Activated CD4-positive, alpha-beta T cell treated with anti-CD3 and anti-CD28 coated beads, Interleukin-10, Interleukin-2, amounts not matched to agents 100 ng/mL and 50 ng/mL, durations not matched to agents 16 hours and 8 hours (primary cell): ENCODE measurements around the gene PLPP2.
"Not testable (repeated sequence)": the region's sequence is repeated elsewhere in the genome, so short reads cannot be mapped to it uniquely, and the experiment has no call there.

ENCODE experiments used
- DNase-seq: peaks from one replicate; pipeline ENCODE4 v3.0.0-alpha.2; 2020

PLPP2 gene

GRCh38 chr19:262125-262524 is 29.1 kb downstream of the PLPP2 start:
- DNase-seq, result peak; percentile 14

DNA sequence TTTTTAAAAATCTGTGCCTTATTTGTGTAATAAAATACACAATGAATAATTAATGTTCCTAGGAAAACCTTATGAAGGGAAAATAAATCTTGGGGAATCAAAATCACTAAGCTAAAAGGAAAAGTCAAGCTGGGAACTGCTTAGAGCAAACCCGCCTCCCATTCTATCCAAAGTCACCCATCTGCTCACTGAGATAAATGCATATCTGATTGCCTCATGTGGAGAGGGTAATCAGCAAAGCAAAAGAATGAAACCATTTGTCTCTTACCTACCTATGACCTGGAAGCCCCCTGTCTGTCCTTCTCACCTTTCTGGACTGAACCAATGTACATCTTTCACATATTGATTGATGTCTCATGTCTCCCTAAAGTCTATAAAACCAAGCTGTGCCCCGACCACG is 34.4 kb downstream of the PLPP2 start:
- DNase-seq, result not testable (repeated sequence)

DNA sequence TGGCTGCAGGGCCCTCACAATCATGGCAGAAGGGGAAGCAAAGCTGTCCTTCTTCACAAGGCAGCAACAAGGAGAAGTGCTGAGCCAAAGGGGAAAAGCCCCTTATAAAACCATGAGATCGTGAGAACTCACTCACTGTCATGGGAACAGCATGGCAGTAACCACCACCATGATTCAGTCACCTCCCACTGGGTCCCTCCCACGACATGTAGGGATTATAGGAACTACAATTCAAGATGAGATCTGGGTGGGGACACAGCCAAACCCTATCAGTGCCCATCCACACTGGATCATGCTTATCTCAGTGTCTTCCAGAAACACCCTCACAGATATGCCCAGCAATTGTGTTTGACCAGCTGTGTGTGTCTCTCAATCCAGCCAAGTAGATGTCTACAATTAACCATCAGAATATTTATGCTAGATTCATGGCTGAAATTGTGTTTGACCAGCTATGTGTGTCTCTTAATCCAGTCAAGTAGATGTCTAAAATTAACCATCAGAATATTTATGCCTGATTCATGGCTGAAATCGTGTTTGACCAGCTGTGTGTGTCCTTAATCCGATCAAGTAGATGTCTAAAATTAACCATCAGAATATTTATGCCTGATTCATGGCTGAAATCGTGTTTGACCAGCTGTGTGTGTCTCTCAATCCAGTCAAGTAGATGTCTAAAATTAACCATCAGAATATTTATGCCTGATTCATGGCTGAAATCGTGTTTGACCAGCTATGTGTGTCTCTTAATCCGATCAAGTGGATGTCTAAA is 38.6 kb downstream of the PLPP2 start:
- not testable (repeated sequence) for DNase-seq

- no peak for DNase-seq
Measured at GRCh38 chr19:246551-246950, 44.7 kb downstream of the PLPP2 start.

DNA sequence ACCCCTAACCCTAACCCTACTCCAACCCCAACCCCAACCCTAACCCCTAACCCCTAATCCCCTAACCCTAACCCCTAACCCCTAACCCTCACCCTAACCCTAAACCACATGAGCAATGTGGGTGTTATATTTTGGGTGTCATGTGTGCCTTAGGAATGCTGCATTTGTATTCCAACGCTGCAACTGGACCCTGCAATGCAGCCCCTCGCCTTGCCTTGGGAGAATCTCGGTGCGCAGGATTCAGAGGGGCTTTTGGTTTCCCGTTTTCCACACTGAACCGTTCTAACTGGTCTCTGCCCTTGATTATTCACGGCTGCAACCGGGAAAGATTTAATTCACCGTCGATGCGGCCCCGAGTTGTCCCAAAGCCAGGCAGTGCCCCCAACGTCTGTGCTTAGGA is 45.3 kb downstream of the PLPP2 start:
- DNase-seq, result not testable (repeated sequence)

DNA sequence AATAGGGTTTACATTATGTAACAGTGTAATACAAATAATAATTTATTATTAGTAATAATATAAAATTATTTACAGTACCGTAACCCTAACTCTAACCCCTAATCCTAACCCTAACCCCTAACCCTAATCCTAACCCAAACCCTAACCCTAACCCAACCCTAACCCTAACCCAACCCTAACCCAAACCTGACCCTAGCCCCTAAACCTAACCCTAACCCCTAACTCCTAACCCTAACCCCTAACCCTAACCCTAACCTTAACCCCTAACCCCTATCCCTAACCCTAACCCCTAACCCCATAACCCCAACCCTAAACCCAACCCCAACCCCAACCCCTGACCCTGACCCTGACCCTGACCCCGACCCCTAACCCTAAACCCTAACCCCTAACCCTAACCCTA is 45.7 kb downstream of the PLPP2 start:
- DNase-seq, result no peak
